Suprapubic skin (tissue), 4 donors: ENCODE measurements around the gene CTNNA1.
"Not testable (repeated sequence)": the region's sequence is repeated elsewhere in the genome, so short reads cannot be mapped to it uniquely, and the experiment has no call there.

Experiments
- EP300 ChIP-seq: sonication (generic); formaldehyde crosslinking; IDR thresholded peaks from one replicate; pipeline ENCODE4 v1.6.1; 2017; ENCODE audit warnings: antibody characterized with exemption
- POLR2A ChIP-seq, 2 donors: fragments of 450-650 bp; IDR thresholded peaks; one replicate each; pipeline ENCODE4 v1.6.1; 2017; ENCODE audit warnings: antibody characterized with exemption in 2 of 2, mild to moderate bottlenecking in 2 of 2, moderate library complexity in 2 of 2
- POLR2AphosphoS5 ChIP-seq, 3 donors: sonication (generic); formaldehyde crosslinking; IDR thresholded peaks; one replicate each; pipeline ENCODE4 v1.6.1; 2017; ENCODE audit warnings: antibody characterized with exemption in 3 of 3
- TF ChIP-seq, protein P1 (sequence below), 2 donors: fragments of 200-600 bp in 1 of 2; fragments of 450-650 bp in 1 of 2; sonication (generic) in 1 of 2; IDR thresholded peaks; one replicate each; pipeline ENCODE4 v1.5.1; 2016 to 2019; ENCODE audit warnings: antibody characterized with exemption in 2 of 2, mild to moderate bottlenecking in 1 of 2, moderate library complexity in 1 of 2

DNA sequence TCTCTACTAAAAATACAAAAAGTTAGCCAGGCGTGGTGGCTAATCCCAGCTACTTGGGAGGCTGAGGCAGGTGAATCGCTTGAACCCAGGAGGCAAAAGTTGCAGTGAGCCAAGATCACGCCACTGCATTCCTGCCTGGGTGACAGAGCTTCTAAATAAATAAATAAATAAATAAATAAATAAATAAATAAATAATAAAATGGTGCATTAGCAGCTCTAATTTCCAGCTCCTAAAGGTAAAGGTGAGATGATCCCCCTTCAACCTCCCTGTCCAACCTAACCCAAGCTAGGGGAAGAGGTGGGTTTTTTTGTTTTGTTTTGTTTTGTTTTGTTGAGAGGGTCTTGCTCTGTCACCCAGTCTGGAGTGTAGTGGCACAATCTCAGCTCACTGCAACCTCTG lies 49.4 kb upstream of the CTNNA1 start:
- TF ChIP-seq, protein P1, sequence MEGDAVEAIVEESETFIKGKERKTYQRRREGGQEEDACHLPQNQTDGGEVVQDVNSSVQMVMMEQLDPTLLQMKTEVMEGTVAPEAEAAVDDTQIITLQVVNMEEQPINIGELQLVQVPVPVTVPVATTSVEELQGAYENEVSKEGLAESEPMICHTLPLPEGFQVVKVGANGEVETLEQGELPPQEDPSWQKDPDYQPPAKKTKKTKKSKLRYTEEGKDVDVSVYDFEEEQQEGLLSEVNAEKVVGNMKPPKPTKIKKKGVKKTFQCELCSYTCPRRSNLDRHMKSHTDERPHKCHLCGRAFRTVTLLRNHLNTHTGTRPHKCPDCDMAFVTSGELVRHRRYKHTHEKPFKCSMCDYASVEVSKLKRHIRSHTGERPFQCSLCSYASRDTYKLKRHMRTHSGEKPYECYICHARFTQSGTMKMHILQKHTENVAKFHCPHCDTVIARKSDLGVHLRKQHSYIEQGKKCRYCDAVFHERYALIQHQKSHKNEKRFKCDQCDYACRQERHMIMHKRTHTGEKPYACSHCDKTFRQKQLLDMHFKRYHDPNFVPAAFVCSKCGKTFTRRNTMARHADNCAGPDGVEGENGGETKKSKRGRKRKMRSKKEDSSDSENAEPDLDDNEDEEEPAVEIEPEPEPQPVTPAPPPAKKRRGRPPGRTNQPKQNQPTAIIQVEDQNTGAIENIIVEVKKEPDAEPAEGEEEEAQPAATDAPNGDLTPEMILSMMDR (IDR thresholded peaks at IDR 0.05): not testable (repeated sequence)
- not testable (repeated sequence) for TF ChIP-seq POLR2A (IDR thresholded peaks at IDR 0.05); EP300; POLR2AphosphoS5 (IDR thresholded peaks at IDR 0.05)
